Measurements from ENCODE around the gene PSMD6. TPM values are rescaled to one million over a fixed set of nuclear protein-coding genes. Genes with fewer than 3 reads are reported as not detected.

The PSMD6 gene
- total RNA-seq, 1 donor from 2014 or later: 78.3 TPM

DNA sequence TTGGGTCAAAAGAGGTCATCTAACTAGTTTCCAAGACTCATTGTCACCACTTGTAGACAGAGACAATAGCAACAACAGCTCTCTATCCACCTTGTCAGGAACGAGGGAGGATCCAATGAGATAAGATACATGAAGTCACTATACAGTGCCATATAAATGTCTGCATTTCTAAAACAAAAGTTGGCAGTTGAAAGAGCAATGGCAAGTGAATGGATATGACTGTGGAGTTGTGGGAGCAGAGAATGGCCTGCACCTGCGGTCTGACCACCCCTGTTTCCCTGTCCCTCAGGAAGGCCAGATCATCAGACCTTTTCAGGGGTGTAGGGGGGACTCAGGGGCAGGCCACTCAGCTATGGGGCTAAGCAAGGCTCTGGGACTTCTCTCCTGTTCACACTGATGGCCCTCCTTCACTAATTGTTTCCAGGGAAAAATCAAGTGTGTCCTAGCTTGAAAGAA, 40.7 kb upstream of the PSMD6 start:
- Histone ChIP-seq H3K9me3 (replicated peaks) (no peaks in the 10 kb centered on the region), H3K27ac (replicated peaks) (peak overlapping the region; percentile 54), H3K4me3 (no peak overlapping the region), H3K27me3 (ENCODE audit: low read depth) (no peaks in the 10 kb centered on the region), H3K4me1 (peaks cover 26% of the 10 kb centered on the region), H3K36me3 (no peaks in the 10 kb centered on the region)
- intact Hi-C loops (cut with micrococcal nuclease): no loop called here
- TF ChIP-seq, protein P1, sequence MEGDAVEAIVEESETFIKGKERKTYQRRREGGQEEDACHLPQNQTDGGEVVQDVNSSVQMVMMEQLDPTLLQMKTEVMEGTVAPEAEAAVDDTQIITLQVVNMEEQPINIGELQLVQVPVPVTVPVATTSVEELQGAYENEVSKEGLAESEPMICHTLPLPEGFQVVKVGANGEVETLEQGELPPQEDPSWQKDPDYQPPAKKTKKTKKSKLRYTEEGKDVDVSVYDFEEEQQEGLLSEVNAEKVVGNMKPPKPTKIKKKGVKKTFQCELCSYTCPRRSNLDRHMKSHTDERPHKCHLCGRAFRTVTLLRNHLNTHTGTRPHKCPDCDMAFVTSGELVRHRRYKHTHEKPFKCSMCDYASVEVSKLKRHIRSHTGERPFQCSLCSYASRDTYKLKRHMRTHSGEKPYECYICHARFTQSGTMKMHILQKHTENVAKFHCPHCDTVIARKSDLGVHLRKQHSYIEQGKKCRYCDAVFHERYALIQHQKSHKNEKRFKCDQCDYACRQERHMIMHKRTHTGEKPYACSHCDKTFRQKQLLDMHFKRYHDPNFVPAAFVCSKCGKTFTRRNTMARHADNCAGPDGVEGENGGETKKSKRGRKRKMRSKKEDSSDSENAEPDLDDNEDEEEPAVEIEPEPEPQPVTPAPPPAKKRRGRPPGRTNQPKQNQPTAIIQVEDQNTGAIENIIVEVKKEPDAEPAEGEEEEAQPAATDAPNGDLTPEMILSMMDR (IDR thresholded peaks at IDR 0.05; ENCODE audit: borderline replicate concordance): no peak
- no peak for DNase-seq

DNA sequence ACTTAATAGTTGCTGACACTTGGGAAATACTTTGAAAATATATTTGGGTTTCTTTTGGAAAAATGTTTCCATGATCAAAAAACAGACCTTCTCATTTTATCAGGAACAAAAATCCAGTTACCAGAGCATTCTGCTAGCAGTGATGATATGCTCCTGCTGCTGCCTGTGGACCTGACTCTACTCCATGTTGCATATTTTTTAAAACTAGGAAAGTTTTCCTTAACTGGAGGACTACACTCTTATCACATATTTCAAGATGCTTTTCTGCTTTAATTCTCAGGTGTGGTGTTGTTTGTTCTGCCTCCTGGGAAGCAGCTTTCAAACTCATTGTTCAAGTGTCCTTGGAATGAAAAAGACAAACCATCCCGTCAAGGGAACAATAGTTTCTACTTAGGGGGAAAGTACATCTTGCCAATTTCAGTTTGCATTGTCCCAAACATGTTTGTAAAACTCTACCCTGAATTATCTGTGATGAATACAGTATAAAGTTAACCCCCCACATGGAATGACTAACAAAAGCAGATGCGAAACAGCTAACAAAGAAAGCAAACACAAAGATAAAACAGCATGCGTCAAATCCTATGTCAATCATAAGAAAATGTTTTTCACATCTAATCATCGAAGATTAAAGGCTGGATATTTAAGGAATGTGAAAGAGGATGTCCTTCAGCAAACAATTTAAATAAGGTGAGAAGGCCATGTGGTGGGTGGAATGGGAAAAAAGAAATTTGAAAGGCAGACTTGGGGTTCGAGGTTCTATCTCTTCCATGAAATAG, 40.1 kb upstream of the PSMD6 start:
- H3K36me3 ChIP-seq: no peaks in the 10 kb centered on the region
- H3K9me3 ChIP-seq (replicated peaks): no peaks in the 10 kb centered on the region
- no peak overlapping the region for H3K4me3 ChIP-seq
- TF ChIP-seq, protein P1 (IDR thresholded peaks at IDR 0.05; ENCODE audit: borderline replicate concordance): no peak
- DNase-seq: no peak
- H3K27ac ChIP-seq (replicated peaks): peak overlapping the region; percentile 61
- H3K27me3 ChIP-seq (ENCODE audit: low read depth): no peaks in the 10 kb centered on the region
- intact Hi-C loops (cut with micrococcal nuclease): no loop called here
- H3K4me1 ChIP-seq: peaks cover 30% of the 10 kb centered on the region

DNA sequence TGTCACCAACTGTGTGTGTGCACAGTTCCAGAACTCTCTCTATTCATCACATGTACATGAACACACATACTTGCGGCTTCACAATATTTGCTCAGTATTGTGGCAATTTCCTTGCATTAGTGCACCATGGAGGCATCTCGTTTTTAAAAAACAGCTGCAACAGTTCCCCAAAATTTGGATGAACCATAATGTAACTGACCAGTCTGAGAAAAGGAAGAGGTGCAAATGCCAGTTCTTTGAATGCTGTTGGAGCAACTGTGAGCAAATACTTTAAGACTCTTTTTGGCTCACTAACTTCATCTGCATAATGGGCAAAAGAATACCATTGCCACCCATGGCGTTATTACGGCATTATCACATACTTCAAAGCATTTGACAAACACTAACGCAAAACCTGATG, 38.3 kb upstream of the PSMD6 start:
- intact Hi-C loops (cut with micrococcal nuclease): no loop called here
- no peak for DNase-seq
- TF ChIP-seq, protein P1 (IDR thresholded peaks at IDR 0.05; ENCODE audit: borderline replicate concordance): no peak
- Histone ChIP-seq H3K27me3 (ENCODE audit: low read depth) (no peaks in the 10 kb centered on the region), H3K4me3 (no peak overlapping the region), H3K36me3 (no peaks in the 10 kb centered on the region), H3K9me3 (replicated peaks) (no peaks in the 10 kb centered on the region), H3K4me1 (peaks cover 16% of the 10 kb centered on the region), H3K27ac (replicated peaks) (no peak overlapping the region)

DNA sequence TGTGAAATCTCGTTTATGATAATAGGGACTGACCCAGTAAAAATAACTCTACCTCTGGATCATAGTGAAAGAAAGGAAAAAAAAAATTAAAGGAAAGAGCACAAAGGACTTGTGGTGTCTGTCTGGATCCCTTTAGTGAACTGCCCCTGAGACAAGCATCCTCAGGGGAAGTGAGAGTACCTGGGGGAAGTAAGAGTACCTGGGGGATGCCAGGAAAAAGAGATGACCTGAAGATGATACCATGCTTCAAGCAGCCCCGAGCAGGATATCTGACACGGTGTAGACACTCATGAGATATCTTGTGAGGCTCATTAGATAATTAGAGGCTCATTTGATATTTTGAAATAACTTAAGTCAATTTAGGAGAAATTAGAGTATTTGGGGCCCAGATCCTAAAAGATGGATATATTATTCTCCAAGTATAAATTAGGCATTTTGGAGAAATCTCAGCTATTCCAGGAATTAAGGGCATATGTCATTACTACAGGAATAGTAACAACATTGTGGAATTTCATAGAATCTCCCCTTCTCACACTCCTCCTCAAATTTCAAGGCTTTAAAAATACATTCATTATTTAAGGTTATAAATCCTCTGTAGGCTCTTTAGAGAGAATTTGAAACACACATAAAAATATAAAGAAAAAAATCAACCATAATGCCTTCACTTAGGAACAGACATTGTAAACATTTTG, 36.3 kb upstream of the PSMD6 start:
- DNase-seq: no peak
- no peak overlapping the region for H3K4me3 ChIP-seq
- no peak overlapping the region for H3K27ac ChIP-seq (replicated peaks)
- TF ChIP-seq, protein P1 (IDR thresholded peaks at IDR 0.05; ENCODE audit: borderline replicate concordance): no peak
- peaks cover 16% of the 10 kb centered on the region for H3K4me1 ChIP-seq
- no peaks in the 10 kb centered on the region for H3K9me3 ChIP-seq (replicated peaks)
- intact Hi-C loops (cut with micrococcal nuclease): no loop called here
- no peaks in the 10 kb centered on the region for H3K27me3 ChIP-seq (ENCODE audit: low read depth)
- no peaks in the 10 kb centered on the region for H3K36me3 ChIP-seq

DNA sequence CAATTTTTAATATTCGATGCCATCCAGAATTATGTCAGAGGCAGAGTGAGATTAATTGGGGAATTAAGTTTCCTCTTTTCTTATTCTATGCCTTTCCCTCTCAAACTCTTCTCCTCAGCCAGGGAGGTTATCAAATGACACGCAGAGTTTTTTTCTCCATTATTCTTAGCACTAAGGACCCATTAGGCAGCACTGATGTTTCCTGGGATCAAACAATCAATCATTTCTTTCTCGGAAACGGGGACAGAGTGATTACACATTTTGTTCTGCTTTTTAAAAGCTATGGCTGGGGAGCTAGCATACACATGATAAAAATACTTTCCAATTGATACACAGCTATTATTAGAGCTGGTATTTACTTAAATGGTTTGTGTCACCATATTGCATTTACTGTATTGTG, 35.3 kb upstream of the PSMD6 start:
- Histone ChIP-seq H3K4me3 (no peak overlapping the region), H3K27me3 (ENCODE audit: low read depth) (no peaks in the 10 kb centered on the region), H3K27ac (replicated peaks) (no peak overlapping the region), H3K36me3 (no peaks in the 10 kb centered on the region), H3K4me1 (peaks cover 19% of the 10 kb centered on the region), H3K9me3 (replicated peaks) (no peaks in the 10 kb centered on the region)
- no peak for DNase-seq
- TF ChIP-seq, protein P1 (IDR thresholded peaks at IDR 0.05; ENCODE audit: borderline replicate concordance): no peak
- intact Hi-C loops (cut with micrococcal nuclease): no loop called here

Measured in left ventricle myocardium inferior (tissue), 1 donor.